ENCODE data around the gene CEBPE.

CEBPE gene

GRCh38 chr14:23106747-23107045, 12.4 kb downstream of the CEBPE start:
- Histone ChIP-seq H3K9me3 (ENCODE audit: severe bottlenecking) (peaks cover 3% of the 10 kb centered on the region), H3K27me3 (ENCODE audit: insufficient read depth, low read depth, severe bottlenecking) (peaks cover 6% of the 10 kb centered on the region), H3K27ac (no peak overlapping the region), H3K4me3 (ENCODE audit: low read depth, low read length) (no peak overlapping the region), H3K36me3 (no peaks in the 10 kb centered on the region)
- no peak for TF ChIP-seq CTCF (IDR thresholded peaks at IDR 0.05; ENCODE audit: low read depth, low read length)
- DNase-seq = no peak

- H3K9me3 ChIP-seq (ENCODE audit: severe bottlenecking) = peaks cover 3% of the 10 kb centered on the region
- TF ChIP-seq CTCF (IDR thresholded peaks at IDR 0.05; ENCODE audit: low read depth, low read length) = no peak
- no peaks in the 10 kb centered on the region for H3K36me3 ChIP-seq
- H3K4me3 ChIP-seq (ENCODE audit: low read depth, low read length) = no peak overlapping the region
- H3K27ac ChIP-seq = no peak overlapping the region
- no peak for DNase-seq
- no peaks in the 10 kb centered on the region for H3K27me3 ChIP-seq (ENCODE audit: insufficient read depth, low read depth, severe bottlenecking)
These were observed 13.7 kb downstream of the CEBPE start for GRCh38 chr14:23105348-23105824.

- Histone ChIP-seq H3K4me3 (ENCODE audit: low read depth, low read length) (no peak within 1 kb of the TSS), H3K9me3 (ENCODE audit: severe bottlenecking) (peaks cover 3% of the 10 kb centered on the region), H3K27me3 (ENCODE audit: insufficient read depth, low read depth, severe bottlenecking) (no peaks in the 10 kb centered on the region), H3K36me3 (no peaks in the 10 kb centered on the region), H3K27ac (no peak within 1 kb of the TSS)
- DNase-seq = no peak
- TF ChIP-seq CTCF (IDR thresholded peaks at IDR 0.05; ENCODE audit: low read depth, low read length) = no peak
These were observed 14.3 kb downstream of the CEBPE start, which contains the start of gene CIROP for GRCh38 chr14:23104591-23105347. Gene CIROP, minus strand, starts transcription at chr14:23104989. Its CDS starts 69 bp downstream, at chr14:23104920.

- Histone ChIP-seq H3K27ac (no peak overlapping the region), H3K36me3 (no peaks in the 10 kb centered on the region), H3K9me3 (ENCODE audit: severe bottlenecking) (peaks cover 3% of the 10 kb centered on the region), H3K4me3 (ENCODE audit: low read depth, low read length) (no peak overlapping the region), H3K27me3 (ENCODE audit: insufficient read depth, low read depth, severe bottlenecking) (no peaks in the 10 kb centered on the region)
- no peak for TF ChIP-seq CTCF (IDR thresholded peaks at IDR 0.05; ENCODE audit: low read depth, low read length)
- DNase-seq = no peak
These were observed 14.9 kb downstream of the CEBPE start for GRCh38 chr14:23104070-23104590.

GRCh38 chr14:23103581-23103980, 15.5 kb downstream of the CEBPE start:
- Histone ChIP-seq H3K4me3 (ENCODE audit: low read depth, low read length) (no peak overlapping the region), H3K27ac (no peak overlapping the region), H3K9me3 (ENCODE audit: severe bottlenecking) (peaks cover 2% of the 10 kb centered on the region), H3K36me3 (peaks cover 3% of the 10 kb centered on the region), H3K27me3 (ENCODE audit: insufficient read depth, low read depth, severe bottlenecking) (no peaks in the 10 kb centered on the region)
- no peak for DNase-seq
- no peak for TF ChIP-seq CTCF (IDR thresholded peaks at IDR 0.05; ENCODE audit: low read depth, low read length)

Data from WERI-Rb-1 (cell line).